8988T (cell line): ENCODE data around the gene POLE3.
"Not testable (repeated sequence)": the region's sequence is repeated elsewhere in the genome, so short reads cannot be mapped to it uniquely, and the experiment has no call there.

Source experiments
- DNase-seq: peaks from one replicate; pipeline ENCODE4 v3.0.0; 2011

POLE3 gene, protein sequence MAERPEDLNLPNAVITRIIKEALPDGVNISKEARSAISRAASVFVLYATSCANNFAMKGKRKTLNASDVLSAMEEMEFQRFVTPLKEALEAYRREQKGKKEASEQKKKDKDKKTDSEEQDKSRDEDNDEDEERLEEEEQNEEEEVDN

DNA sequence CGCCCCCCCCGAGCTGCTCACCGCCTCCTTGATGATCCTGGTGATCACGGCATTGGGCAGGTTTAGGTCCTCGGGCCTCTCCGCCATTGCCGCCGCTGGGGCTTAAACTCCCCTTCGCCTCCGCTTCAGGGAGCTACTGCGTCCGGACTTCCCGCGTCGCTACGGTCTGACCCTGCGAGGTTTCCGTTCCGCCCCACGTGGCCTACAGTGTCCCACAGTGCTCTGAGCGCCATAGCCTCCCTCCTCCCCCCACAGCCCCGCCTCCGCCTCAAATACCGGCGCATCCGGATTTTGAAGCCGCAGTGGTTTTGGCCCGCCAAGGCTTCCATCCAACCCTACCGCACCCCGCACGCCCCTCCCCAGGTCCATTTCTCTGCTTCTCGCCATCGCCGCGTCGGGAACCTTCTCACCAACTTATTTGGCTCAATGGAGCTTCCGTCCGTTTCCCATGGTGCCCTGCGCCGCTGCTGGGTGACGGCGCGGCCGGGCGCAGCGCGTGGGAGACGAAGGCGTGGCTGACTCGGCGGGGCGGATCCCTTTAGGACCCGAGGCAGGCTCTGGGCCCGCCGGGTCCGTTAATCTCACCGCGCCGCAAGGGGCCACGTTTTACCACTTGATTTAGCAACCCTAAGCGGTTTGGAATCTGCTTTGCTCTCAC, at the start of gene POLE3, which contains the start of gene C9orf43:
Gene POLE3, minus strand, starts transcription at position 469 of the 658 bp plus-strand sequence. Its CDS starts 382 bp downstream, at position 87.
Gene C9orf43, plus strand, starts transcription at position 541 of the 658 bp plus-strand sequence. CDS start 2,747 bp downstream, outside the sequence.
- DNase-seq, result peak; percentile 79

DNA sequence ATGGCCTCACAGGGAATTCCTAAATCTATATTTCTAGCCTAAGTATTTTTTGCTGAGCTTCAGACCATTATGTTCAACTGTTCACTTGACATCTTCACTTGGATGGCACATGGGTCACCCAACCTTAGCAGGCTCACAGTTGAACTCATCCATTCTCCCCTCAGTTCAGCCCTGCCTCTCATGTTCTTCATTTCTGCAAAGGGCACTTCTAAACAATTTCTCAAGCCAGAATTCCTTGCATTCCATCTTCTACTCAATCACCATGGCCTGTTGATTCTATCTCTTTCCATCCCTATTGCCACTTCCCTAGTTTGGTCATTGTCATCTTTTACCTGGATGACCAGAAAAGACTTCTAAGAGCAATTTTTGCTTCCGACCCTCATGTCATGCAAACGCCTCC, 45.8 kb upstream of the POLE3 start:
- DNase-seq, result no peak

DNA sequence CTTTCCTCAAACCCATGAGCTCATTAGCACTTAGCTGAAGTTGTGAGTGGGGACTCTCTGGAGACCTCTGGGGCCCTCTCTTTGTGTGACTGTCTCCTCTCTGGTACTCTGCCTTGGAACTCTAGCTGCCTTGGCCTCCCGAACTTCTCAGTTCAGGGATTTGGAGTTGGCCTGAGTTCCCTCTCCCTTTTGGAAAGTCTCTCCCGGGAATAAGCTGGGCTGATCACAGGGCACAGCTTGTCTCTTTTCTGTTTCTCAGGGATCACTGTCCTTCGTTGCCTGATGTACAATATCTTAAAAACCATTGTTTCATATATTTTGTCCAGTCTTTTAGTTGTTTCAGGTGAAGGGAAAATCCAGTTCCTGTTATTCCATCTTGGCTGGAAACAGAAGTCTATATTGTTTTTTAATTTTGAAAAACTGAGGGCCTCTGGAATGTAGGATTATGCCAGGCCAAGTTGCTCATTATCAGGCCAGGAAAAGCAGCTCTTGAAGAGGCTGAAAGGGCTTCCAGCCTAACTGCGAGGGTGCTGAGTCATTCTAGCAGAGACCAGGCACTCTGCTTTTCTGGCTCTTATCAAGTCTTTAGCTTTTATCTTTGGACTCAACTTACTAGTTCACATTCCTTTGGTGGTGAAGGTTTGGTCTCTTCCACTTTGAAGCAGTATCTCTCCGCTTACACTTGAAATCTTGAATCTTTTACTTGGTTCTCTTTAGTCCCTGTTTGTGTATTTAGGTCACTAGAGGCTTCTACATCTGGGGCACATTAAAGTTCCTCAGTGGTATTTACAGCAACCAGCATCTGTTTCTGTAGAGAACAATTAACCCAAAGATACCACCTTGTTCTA, 44.7 kb upstream of the POLE3 start:
- DNase-seq, result no peak

DNA sequence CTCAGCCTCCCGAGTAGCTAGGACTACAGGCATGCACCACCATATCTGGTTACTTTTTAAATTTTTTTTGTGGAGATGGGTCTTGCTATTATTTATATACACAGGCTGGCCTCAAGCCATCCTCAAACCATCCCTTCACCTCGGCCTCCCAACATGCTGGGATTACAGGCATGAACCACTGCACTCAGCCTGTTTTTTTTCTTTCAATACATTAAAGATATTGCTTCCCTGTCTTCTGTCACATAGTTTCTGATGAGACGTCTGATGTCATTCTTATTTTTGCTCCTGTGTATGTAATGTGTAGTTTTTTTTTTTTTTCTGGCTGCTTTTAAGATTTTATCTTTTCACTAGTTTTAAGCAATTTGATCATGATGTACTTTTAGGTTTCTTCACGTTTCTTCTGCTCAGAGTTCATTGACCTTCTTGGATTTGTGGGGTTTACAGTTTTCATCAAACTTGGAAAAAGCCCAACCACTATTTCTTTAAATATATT, 41.7 kb upstream of the POLE3 start:
- DNase-seq, result no peak

DNA sequence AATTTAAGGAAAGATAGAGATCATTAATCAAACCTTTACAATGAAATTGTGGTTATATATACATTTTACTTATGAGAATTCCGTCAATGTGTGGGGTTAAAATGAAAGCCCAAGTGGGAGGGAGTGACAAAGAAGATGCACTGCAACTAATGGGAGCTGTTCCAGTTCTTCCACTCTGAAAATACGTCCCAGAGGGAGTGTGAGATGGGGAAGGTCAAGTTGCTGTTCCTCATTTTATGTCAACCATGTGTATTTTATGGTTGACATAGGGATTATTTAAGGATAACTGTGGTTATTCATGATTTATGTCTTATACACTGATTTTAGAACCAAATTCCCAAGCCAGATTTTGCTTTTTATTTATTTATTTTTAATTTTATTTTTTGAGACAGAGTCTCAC, 38.9 kb upstream of the POLE3 start:
- DNase-seq, result no peak

DNA sequence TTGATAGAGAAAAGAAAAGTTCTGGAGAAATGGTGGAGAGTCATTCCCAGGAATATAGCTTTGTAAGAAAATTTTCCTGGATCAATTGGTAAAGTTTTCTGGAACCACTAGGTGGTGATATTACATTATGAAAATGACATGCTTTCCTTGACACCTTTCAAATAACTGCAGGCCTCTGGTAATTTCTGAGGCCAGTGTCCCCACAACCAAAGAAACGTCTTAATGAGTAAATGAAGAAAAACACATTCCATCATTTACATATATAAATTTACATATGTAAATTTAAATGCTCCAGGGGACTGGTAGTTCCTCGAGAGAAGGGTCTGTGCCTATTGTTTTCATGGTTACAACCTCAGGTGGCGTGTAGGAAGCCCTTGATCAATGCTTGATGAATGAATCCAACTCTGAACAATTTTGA, 35.9 kb upstream of the POLE3 start:
- DNase-seq, result peak; percentile 37

DNA sequence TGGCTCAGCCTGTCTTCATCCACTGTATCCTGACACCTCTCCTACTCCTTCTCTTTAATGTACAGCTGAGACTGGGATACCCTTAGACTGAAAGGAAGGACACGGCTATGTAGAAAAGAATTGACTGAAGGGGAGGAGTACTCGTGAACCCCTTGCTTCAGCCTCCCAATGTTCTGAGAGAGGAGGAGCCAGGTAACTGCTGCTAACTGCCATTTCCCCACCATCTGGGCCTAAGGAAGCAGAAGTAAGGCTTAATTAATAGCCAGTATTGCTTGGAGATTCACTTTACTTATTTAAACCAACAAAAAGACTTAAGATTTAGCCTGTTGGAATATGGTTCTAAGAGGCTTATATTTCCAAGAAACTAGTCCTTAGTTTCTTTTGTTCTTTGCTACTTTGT, 34.3 kb upstream of the POLE3 start:
- DNase-seq, result no peak

DNA sequence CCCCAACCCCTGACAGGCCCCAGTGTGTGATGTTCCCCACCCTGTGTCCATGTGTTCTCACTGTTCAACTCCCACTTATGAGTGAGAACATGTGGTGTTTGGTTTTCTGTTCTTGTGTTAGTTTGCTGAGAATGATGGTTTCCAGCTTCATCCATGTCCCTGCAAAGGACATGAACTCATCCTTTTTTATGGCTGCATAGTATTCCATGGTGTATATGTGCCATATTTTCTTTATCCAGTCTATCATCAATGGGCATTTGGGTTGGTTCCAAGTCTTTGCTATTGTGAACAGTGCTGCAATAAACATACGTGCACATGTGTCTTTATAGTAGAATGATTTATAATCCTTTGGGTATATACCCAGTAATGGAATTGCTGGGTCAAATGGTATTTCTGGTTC, 27.2 kb upstream of the POLE3 start:
- not testable (repeated sequence) for DNase-seq

DNA sequence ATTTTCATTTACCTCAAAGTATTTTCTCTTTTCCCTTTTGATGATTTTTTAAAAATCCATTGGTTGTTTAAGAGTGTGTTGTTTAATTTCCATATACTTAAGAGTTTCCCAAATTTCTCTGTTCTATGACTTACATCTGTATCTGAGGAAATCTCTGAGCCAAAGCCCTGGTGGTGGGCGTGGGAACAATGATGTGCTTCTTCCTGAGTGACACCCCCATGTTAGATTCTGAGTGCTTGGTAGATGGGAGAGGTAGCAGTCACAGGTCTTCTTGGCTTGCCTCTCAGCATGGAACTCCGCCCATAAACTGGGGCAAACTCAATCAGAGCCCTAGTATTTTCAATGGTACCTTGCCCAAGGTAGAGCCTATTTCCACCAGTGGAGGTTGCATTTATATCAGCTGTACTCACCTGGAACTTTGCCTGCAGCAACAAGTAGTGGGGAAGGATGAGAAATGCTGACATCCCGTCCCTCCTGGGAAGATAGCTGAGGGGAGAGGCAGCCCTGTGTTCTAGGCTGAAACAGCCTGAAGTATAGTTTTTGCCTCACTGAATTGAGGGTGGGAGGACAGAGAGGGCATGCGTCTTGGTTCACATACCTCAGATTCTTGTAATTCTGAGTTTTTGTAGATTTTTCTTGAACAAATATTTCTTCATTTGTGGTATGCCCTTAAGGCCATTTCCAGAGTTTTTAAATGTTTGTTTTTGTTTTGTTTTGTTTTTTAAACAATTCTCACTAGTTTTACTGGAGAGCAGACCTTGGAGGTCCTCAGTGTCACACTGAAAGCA, 26.4 kb upstream of the POLE3 start:
- DNase-seq, result no peak

DNA sequence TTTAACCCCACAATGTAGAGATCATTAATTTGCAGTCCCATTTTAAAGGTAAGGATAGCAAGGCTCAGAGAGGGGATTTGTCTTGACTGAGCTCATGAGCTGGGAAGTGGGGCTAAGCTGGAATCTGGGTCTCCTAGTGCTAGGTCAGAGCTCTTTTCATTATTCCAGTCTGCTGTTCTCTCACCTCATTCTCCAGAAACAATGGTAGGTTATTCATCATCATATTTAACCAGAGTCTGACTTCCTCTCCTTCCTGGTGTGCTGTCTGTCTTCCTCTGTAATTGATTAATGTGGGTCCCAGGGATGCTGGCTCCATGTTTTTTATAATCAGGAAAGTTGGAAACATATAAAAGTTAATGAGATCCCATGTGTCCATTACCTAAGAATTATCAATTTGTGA, 20.7 kb upstream of the POLE3 start:
- no peak for DNase-seq

DNA sequence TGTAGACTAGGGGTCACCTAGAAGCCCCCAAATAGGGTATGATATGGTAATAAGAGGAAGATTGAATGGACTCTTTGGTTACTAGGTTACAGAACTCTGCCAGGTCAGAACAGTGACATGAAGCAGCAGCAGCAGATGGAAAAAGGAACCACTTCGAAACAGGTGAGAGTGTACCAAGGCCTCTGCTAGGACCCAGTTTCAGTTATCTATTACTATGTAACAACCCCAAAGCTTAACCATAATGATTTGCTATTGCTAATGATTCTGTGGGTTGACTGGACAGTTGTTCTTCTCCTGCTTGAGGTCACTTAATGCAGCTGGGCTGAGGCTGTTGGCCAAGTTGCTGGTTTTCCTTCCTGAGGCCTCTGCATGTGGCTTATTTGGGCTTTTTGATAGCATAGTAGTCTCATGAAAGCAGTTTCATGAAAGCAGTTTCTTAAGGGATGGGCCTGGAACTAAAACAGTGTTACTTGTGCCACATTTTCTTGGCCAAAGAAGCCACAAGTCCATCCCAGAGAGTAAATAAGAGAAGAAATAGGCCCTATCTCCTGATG, 17.7 kb upstream of the POLE3 start:
- DNase-seq, result no peak

DNA sequence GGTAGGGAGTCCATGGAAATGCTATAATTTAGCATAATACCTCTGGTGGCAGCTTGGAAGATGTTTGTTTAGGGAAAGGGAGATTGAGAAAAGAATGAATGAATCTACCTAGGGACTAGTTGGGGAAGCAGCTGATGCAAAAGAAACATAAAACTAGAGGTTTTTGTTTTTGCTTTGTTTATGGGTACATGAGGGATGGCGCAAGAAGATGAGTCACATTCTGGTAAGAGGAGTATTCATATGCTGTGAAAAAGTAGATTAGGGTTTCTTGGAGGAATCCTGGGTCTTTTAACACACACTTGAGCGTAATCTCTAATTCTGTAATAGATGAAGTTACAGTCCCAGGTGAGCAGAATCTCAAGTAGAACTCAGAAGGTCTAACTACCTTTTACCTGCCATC, 17.2 kb upstream of the POLE3 start:
- no peak for DNase-seq

DNA sequence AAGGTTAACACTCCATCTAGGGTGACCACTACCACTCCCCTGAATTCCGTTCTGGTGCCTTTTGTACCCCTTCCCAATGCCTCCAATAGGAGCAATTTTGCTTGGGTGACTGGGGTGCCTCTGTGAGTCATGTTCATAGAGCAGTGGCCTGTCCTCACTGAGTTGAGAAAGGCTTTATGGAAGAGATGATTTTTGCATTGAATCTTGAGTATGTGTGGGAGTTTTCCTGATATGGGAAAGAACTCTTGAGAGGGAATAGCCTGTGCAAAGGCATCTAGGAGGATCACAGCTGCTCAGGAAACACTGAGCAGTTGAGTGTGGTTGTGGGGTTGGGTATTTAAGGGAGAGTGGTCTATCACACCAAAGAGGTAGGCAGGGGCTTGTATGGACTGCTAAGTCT, 16.2 kb upstream of the POLE3 start:
- no peak for DNase-seq

DNA sequence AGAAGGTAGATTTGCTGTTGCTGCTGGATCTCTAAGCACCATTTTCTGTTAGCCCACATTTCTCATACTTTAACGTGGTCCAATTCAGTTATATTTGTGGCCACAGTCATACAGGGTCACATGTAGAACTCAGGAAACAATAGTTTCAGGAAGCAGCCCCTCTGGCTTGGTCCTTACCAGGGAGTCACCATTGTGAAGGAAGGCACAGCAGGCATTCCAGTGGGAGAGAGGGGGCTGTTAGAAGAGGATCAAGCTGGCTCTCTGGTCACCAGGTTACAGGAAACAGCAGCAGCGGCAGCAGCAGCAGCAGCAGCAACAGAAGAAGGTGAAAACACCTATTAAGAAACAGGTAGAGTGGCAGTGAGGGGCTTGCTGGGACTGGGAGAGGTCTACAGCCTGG, 14.6 kb upstream of the POLE3 start:
- no peak for DNase-seq

DNA sequence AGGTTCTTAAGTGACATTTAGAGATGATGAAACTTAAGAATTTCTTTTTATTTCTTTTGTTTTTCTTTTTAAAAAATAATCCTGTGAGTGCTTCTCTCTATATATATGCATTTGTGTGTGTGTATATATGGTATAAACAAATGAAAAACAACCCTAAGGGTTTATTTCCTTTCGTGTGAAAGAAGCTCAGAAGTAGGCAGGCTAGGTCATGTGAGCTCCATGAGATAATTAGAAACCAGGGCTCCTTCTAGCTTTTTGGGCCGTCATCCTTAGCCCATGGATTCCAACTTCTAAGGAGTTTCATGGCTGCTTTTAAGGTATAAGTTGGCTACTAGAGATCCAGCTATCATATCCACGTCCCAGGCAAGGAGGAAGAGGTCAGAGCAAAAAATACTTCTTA, 11.3 kb upstream of the POLE3 start:
- no peak for DNase-seq

DNA sequence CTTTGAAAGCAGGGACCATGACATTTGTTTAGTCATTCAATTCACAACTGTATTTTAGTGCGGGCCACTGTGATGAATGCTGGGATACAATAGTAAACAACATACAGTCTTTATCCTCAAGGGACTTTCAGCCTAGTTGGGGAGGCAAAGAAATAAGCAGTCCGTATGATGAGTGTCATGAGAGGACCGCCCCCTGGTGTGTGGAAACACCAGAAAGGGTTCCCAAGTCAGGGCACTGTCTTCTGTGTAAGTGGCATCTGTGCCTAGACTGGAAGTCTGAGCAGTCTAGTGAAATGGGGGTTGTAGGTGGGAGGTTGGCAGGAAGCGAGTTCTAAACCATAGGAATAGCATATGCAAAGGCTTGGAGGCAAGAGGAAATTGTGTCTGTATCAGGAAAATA, 6.9 kb upstream of the POLE3 start:
- no peak for DNase-seq

DNA sequence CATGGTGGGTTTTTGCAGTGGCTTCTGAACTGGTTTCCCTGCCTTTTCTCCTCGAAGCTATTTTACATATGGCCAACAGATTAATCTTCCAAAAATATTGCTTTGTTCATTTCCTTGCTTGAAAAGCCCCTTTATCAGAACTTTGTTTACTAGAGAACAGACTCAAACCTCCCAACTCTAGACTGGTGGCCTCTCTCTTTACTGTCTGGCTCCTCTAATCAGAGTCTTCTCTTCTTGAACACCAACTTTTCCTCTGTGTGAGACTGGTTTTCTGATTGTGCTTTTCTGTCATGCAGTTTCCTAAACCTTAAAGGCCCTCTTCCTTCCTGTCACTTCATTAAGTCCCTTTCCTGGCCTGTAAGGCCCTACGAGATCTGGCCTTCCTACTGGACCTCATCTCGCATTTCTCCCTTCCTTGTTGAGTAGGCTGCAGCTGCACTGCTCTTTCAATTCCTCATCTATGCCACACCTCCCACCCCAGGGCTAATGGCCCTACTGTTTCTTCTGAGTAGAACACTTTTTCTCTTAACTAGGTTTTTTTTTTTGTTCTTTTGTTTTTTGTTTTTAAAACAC, 5.8 kb upstream of the POLE3 start:
- no peak for DNase-seq

DNA sequence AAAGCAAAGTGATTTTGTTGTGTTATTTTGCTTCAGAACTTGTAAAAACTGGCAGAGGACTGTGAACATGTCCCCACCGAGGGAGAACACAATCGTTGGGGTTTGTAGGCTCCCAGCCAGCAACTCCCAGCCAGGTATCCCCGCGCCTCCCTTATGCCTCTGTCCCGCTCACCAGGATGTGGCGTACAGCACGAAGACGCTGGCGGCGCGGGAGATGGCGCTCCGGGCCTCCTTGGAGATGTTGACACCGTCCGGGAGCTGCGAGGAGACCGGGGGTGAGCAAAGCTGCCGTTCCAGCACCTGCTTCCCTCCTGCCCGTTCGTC, 630 bp downstream of the POLE3 start:
- no peak for DNase-seq

DNA sequence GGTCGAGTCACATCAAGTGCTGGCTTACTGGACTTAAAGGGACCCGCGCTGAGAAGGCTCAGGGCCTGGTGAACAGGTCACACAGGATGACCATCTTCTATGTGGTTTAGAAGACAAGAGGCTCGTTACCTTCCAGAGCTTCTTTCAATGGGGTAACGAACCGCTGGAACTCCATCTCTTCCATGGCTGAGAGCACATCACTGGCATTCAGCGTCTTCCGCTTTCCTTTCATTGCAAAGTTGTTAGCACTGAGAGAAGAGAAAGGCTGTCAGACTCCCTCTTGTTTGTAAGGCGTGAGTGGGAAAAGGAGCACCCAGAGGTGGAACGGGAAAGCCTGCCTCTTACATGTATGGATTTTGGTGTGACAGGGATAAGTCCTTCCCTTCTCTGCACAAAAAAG, 994 bp downstream of the POLE3 start:
- DNase-seq, result no peak

DNA sequence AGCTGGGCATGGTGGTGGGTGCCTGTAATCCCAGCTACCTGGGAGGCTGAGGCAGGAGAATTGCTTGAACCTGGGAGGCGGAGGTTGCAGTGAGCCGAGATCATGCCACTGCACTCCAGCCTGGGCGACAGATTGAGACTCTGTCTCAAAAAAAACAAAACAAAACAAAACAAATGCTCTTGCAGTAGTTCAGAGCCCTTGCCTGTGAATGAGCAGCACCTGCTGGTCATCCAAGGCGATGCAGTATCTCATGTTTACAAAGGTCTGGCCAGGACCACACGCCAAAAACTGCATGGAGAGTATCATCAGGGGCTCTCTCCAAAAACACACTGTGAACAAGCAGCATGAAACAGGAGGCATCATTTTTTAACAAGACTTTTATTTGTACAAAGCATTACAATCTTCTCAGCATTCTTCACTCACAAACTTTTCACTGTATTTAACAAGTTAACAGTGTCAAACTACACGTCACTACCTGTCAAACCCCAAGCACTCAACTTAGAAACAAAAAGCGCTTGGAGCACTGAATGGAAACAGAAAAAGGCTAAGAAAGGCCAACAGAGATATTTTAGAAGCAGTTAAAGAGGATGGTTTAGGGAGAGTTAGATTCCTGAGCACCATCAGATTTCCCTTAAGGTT, 3.5 kb downstream of the POLE3 start:
- not testable (repeated sequence) for DNase-seq

DNA sequence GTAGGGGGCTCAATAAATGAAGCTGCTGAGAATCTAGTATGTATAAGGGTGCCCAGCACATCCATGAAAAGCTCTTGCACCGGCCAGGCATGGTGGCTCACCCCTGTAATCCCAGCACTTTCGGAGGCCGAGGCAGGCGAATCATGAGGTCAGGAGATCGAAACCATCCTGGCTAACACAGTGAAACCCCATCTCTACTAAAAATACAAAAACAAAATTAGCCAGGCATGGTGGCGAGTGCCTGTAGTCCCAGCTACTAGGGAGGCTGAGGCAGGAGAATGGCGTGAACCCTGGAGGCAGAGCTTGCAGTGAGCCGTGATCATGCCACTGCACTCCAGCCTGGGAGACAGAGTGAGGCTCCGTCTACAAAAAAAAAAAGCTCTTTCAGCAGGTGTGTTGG, 4.1 kb downstream of the POLE3 start:
- not testable (repeated sequence) for DNase-seq

DNA sequence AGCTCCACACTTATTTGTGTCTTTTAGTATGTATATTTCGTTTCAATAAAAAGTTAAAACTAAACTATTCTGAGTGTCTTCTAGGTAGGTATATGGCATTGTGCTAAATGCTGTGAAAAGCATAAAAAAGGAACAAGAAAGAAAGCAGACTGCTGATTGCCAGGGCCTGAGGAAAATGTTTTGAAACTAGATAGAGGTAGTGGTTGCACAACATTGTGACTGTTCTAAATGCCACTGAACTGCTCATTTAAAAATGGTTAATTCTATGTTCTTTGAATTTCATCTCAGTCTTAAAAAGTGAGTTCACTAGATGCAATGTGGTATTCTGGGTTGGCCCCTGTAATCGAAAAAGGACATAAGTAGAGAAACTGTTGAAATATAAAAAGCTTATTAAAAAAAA, 6.8 kb downstream of the POLE3 start:
- DNase-seq, result no peak
